IMR-90 (cell line): ENCODE data around the gene PLPPR3. TPM values are rescaled to one million over a fixed set of nuclear protein-coding genes. Genes with fewer than 3 reads are reported as not detected.

Experiments
- ATAC-seq: fragments of 200-7000 bp; cut with Tn5 transposase; 2 replicates; pipeline ENCODE4 v1.9.1; 2020; ENCODE audit warnings: low read depth, mild to moderate bottlenecking, moderate library complexity
- BruUV-seq: library from RNA; stranded (reverse); fragments of 400-500 nt; replicated peaks from 2 replicates; lab custom pipeline; 2021; lab: Mats Ljungman, UMichigan
- CTCF ChIA-PET: fragments of 300-600 bp; formaldehyde crosslinking; extraction: SDS; loops from one replicate; lab custom pipeline; 2021; ENCODE audit warnings: antibody characterized with exemption; lab: Yijun Ruan, JAX
- POLR2A ChIA-PET: fragments of 300-600 bp; sonication (Branson Sonifier 250); formaldehyde crosslinking; loops from one replicate; lab custom pipeline; 2022; ENCODE audit warnings: antibody characterized with exemption; ENCODE audit not compliant: unreplicated experiment; lab: Charles Lee
- DNase-seq: peaks from one replicate; pipeline ENCODE4 v3.0.0; 2013
- H2AFZ ChIP-seq: replicated peaks from 2 replicates; pipeline ENCODE3; 2013; ENCODE audit warnings: low read length, mild to moderate bottlenecking; ENCODE audit not compliant: poor library complexity
- H2AK5ac ChIP-seq: 2 replicates; pipeline ENCODE4 v1.6.1; 2013; ENCODE audit warnings: low read depth, low read length, inconsistent platforms
- H2AK9ac ChIP-seq: replicated peaks from 2 replicates; pipeline ENCODE3; 2013; ENCODE audit warnings: mild to moderate bottlenecking, low read depth, low read length, moderate library complexity; ENCODE audit not compliant: poor library complexity
- H2BK120ac ChIP-seq: 2 replicates; pipeline ENCODE4 v1.6.1; 2013; ENCODE audit warnings: low read depth, low read length, inconsistent platforms
- H2BK15ac ChIP-seq: 3 replicates; pipeline ENCODE4 v1.6.1; 2013; ENCODE audit warnings: low read depth, low read length, inconsistent platforms
- H2BK20ac ChIP-seq: 2 replicates; pipeline ENCODE4 v1.6.1; 2013; ENCODE audit warnings: low read depth, mild to moderate bottlenecking, inconsistent platforms, low read length, moderate library complexity
- H2BK5ac ChIP-seq: 2 replicates; pipeline ENCODE4 v1.6.1; 2013; ENCODE audit warnings: mild to moderate bottlenecking, low read depth, low read length, inconsistent platforms; ENCODE audit not compliant: poor library complexity, severe bottlenecking
- H3K14ac ChIP-seq: replicated peaks from 2 replicates; pipeline ENCODE4 v1.6.1; 2013; ENCODE audit warnings: low read depth, low read length, inconsistent platforms
- H3K18ac ChIP-seq: 2 replicates; pipeline ENCODE4 v1.6.1; 2013; ENCODE audit warnings: low read depth, low read length, control low read depth
- H3K23ac ChIP-seq: 2 replicates; pipeline ENCODE4 v1.6.1; 2013; ENCODE audit warnings: low read depth, low read length, inconsistent platforms
- H3K27ac ChIP-seq: 2 replicates; pipeline ENCODE4 v1.5.1; 2013; ENCODE audit warnings: mild to moderate bottlenecking, control low read depth, low read length; ENCODE audit not compliant: insufficient read depth
- H3K27me3 ChIP-seq: 2 replicates; pipeline ENCODE4 v1.6.1; 2013; ENCODE audit warnings: low read length; ENCODE audit not compliant: control insufficient read depth, insufficient read depth
- H3K36me3 ChIP-seq: 2 replicates; pipeline ENCODE4 v1.6.1; 2013; ENCODE audit warnings: low read length, mixed read lengths; ENCODE audit not compliant: control insufficient read depth, insufficient read depth
- H3K4ac ChIP-seq: 2 replicates; pipeline ENCODE4 v1.6.1; 2013; ENCODE audit warnings: low read depth, low read length, inconsistent platforms
- H3K4me1 ChIP-seq: 2 replicates; pipeline ENCODE4 v1.6.1; 2013; ENCODE audit warnings: low read length, mixed read lengths; ENCODE audit not compliant: control insufficient read depth, insufficient read depth
- H3K4me2 ChIP-seq: 2 replicates; pipeline ENCODE4 v1.6.1; 2013; ENCODE audit warnings: low read depth, mild to moderate bottlenecking, control low read depth, low read length, moderate library complexity
- H3K4me3 ChIP-seq: 2 replicates; pipeline ENCODE4 v1.5.1; 2013; ENCODE audit warnings: low read depth, mild to moderate bottlenecking, control low read depth, low read length, moderate library complexity; ENCODE audit not compliant: insufficient read depth
- H3K56ac ChIP-seq: 2 replicates; pipeline ENCODE4 v1.6.1; 2013; ENCODE audit warnings: low read length, inconsistent platforms; ENCODE audit not compliant: insufficient read depth; ENCODE audit errors: extremely low read depth
- H3K79me1 ChIP-seq, 2 experiments: 2 replicates each; pipeline ENCODE4 v1.6.1; 2013; ENCODE audit warnings: low read length in 2 of 2, inconsistent platforms in 1 of 2, low read depth in 1 of 2
- H3K9ac ChIP-seq: 2 replicates; pipeline ENCODE4 v1.6.1; 2013; ENCODE audit warnings: low read depth, low read length, control low read depth
- H3K9me1 ChIP-seq: 2 replicates; pipeline ENCODE4 v1.6.1; 2013; ENCODE audit warnings: low read length, inconsistent platforms; ENCODE audit not compliant: insufficient read depth
- H3K9me3 ChIP-seq: 2 replicates; pipeline ENCODE4 v1.6.1; 2013; ENCODE audit warnings: low read length; ENCODE audit not compliant: control insufficient read depth, insufficient read depth
- H4K20me1 ChIP-seq: 2 replicates; pipeline ENCODE4 v1.6.1; 2013; ENCODE audit warnings: low read length, inconsistent platforms; ENCODE audit not compliant: insufficient read depth
- H4K5ac ChIP-seq: 2 replicates; pipeline ENCODE4 v1.6.1; 2013; ENCODE audit warnings: mild to moderate bottlenecking, low read depth, low read length, control low read depth
- H4K8ac ChIP-seq, 2 experiments: 2 replicates each; pipeline ENCODE4 v1.6.1; 2013; ENCODE audit warnings: low read depth in 2 of 2, low read length in 2 of 2, control low read depth in 1 of 2, inconsistent platforms in 1 of 2
- H4K91ac ChIP-seq: 2 replicates; pipeline ENCODE4 v1.6.1; 2013; ENCODE audit warnings: low read depth, low read length, inconsistent platforms; ENCODE audit not compliant: insufficient read depth
- BHLHE40 ChIP-seq: fragments of 150-350 bp; IDR thresholded peaks from 2 replicates; pipeline ENCODE4 v1.6.1; 2016; ENCODE audit warnings: mild to moderate bottlenecking, low read depth, low read length
- CHD1 ChIP-seq: IDR thresholded peaks from 2 replicates; pipeline ENCODE4 v1.6.1; 2012; ENCODE audit warnings: low read depth, low read length, improper control_type of control experiment
- FOS ChIP-seq: fragments of 150-350 bp; IDR thresholded peaks from 2 replicates; pipeline ENCODE4 v1.6.1; 2016; ENCODE audit warnings: low read depth, low read length
- MAFK ChIP-seq: IDR thresholded peaks from 2 replicates; pipeline ENCODE4 v1.6.1; 2012; ENCODE audit warnings: low read depth, low read length, improper control_type of control experiment
- MXI1 ChIP-seq: IDR thresholded peaks from 2 replicates; pipeline ENCODE4 v1.6.1; 2012; ENCODE audit warnings: low read depth, mild to moderate bottlenecking, low read length, moderate library complexity, borderline replicate concordance
- RCOR1 ChIP-seq: IDR thresholded peaks from 2 replicates; pipeline ENCODE4 v1.6.1; 2012; ENCODE audit warnings: mild to moderate bottlenecking, low read length, improper control_type of control experiment; ENCODE audit not compliant: insufficient replicate concordance
- USF2 ChIP-seq: fragments of 150-350 bp; IDR thresholded peaks from 2 replicates; pipeline ENCODE4 v1.6.1; 2017; ENCODE audit warnings: mild to moderate bottlenecking, antibody characterized with exemption, low read length, low read depth
- WGBS, 2 experiments: methylation state at CpG; one replicate each; pipeline versions ENCODE4 v1.1.5 to v1.1.7; 2013; ENCODE audit warnings: missing lambda C conversion rate in 2 of 2; ENCODE audit not compliant: insufficient read length in 1 of 2; ENCODE audit errors: extremely low coverage in 2 of 2; 5-methylcytosine and 5-hydroxymethylcytosine counted together
- dilution Hi-C: fragments of 300-500 bp; cut with HindIII; formaldehyde crosslinking; loops from one replicate; pipeline ENCODE4 v1.14.3; 2018; ENCODE audit warnings: low sequenced_read_pairs; ENCODE audit not compliant: unreplicated experiment
- in situ Hi-C: fragments of 300-500 bp; cut with MboI; formaldehyde crosslinking; loops from 3 replicates; pipeline ENCODE4 v1.14.3; 2019; ENCODE audit warnings: low sequenced_read_pairs, inconsistent platforms, mixed read lengths
- intact Hi-C: fragments of 100-400 bp; cut with micrococcal nuclease; formaldehyde crosslinking; loops from 2 replicates; pipeline ENCODE4 v1.10.0; 2022
- polyA plus RNA-seq, 3 experiments: library from polyadenylated mRNA; depleted of rRNA; stranded (reverse); fragments of >200 nt; gene quantifications; 2 replicates each; pipeline ENCODE4 v1.2.3, GENCODE V29; 2012; ENCODE audit warnings: low replicate concordance in 1 of 3
- total RNA-seq: library from RNA; depleted of rRNA; stranded (reverse); fragments of >200 nt; gene quantifications from 2 replicates; pipeline ENCODE4 v1.2.3, GENCODE V29; 2012

The PLPPR3 gene
- total and polyA plus RNA-seq, 2 of the 4 experiments (the other 2 are of a cell fraction): 0.36 to 1.2 TPM

GRCh38 chr19:803099-803561, 18.6 kb downstream of the PLPPR3 start:
- no peak overlapping the region for H3K56ac ChIP-seq
- intact Hi-C loops (no loop called here), dilution Hi-C loops (no loop called here), in situ Hi-C loops (no loop called here)
- WGBS, 2 experiments: 93% methylated on average over 9 of the region's 17 CpGs; no CpG with 5 or more reads in 1 of the 2 experiments
- peak overlapping the region; percentile 51 for H2AFZ ChIP-seq
- H2BK20ac ChIP-seq: no peak overlapping the region
- H3K4ac ChIP-seq: no peak overlapping the region
- H3K36me3 ChIP-seq: peaks cover 75% of the 10 kb centered on the region
- H2AK9ac ChIP-seq: no peak overlapping the region
- no peak overlapping the region for H2BK15ac ChIP-seq
- no peak overlapping the region for H4K5ac ChIP-seq
- H2BK5ac ChIP-seq: no peak overlapping the region
- no peaks in the 10 kb centered on the region for H3K27me3 ChIP-seq
- H3K9ac ChIP-seq: no peak overlapping the region
- H3K4me1 ChIP-seq: peaks cover 30% of the 10 kb centered on the region
- H3K14ac ChIP-seq: no peak overlapping the region
- no peak overlapping the region for H4K91ac ChIP-seq
- BruUV-seq: no TSS peak
- no peak overlapping the region for H3K23ac ChIP-seq
- ChIA-PET CTCF (no interaction called here), POLR2A (no interaction called here)
- H3K27ac ChIP-seq: no peak overlapping the region
- no peak overlapping the region for H3K4me2 ChIP-seq
- H4K20me1 ChIP-seq: peaks cover 100% of the 10 kb centered on the region
- DNase-seq: no peak
- ATAC-seq: no peak
- no peak overlapping the region for H4K8ac ChIP-seq
- H3K9me3 ChIP-seq: no peaks in the 10 kb centered on the region
- TF ChIP-seq USF2 (no peak), MXI1 (no peak), FOS (no peak), MAFK (no peak), BHLHE40 (no peak), RCOR1 (no peak), CHD1 (no peak)
- H3K79me1 ChIP-seq: peaks cover 3 to 38% of the 10 kb centered on the region in 2 experiments
- H2AK5ac ChIP-seq: no peak overlapping the region
- no peak overlapping the region for H3K18ac ChIP-seq
- H2BK120ac ChIP-seq: no peak overlapping the region
- no peak overlapping the region for H3K4me3 ChIP-seq
- peaks cover 11% of the 10 kb centered on the region; the same call in 1 of the 2 replicates for H3K9me1 ChIP-seq
